NT2/D1 (cell line): ENCODE results near the gene FHOD3.

Experiments used
- DNase-seq: peaks from one replicate; pipeline ENCODE4 v3.0.0-alpha.2; 2011; ENCODE audit warnings: low read depth, low spot score
- H3K27me3 ChIP-seq: 2 replicates; pipeline ENCODE4 v1.6.0; 2011; ENCODE audit warnings: mild to moderate bottlenecking; ENCODE audit not compliant: insufficient read length, insufficient read depth
- H3K36me3 ChIP-seq: 2 replicates; pipeline ENCODE4 v1.6.1; 2011; ENCODE audit warnings: mild to moderate bottlenecking, low read length, mixed read lengths; ENCODE audit not compliant: insufficient read depth, insufficient read length
- H3K4me1 ChIP-seq: 2 replicates; pipeline ENCODE4 v1.5.1; 2011; ENCODE audit not compliant: insufficient read depth, insufficient read length
- H3K4me3 ChIP-seq: 2 replicates; pipeline ENCODE4 v1.5.1; 2011; ENCODE audit warnings: low read depth; ENCODE audit not compliant: insufficient read length
- H3K9ac ChIP-seq: 2 replicates; pipeline ENCODE4 v1.6.0; 2011; ENCODE audit warnings: low read depth; ENCODE audit not compliant: insufficient read length
- H3K9me3 ChIP-seq: 2 replicates; pipeline ENCODE4 v1.5.1; 2011; ENCODE audit warnings: mild to moderate bottlenecking, low read length; ENCODE audit not compliant: insufficient read depth
- SUZ12 ChIP-seq: IDR thresholded peaks from 2 replicates; pipeline ENCODE4 v1.6.1; 2011; ENCODE audit not compliant: insufficient read length, insufficient read depth; ENCODE audit errors: extremely low read depth
- YY1 ChIP-seq: IDR thresholded peaks from 2 replicates; pipeline ENCODE4 v1.6.1; 2011; ENCODE audit not compliant: insufficient read length, insufficient read depth
- ZNF274 ChIP-seq: IDR thresholded peaks from 2 replicates; pipeline ENCODE4 v1.6.1; 2011; ENCODE audit warnings: mild to moderate bottlenecking, low read depth, low read length

The FHOD3 gene

DNA sequence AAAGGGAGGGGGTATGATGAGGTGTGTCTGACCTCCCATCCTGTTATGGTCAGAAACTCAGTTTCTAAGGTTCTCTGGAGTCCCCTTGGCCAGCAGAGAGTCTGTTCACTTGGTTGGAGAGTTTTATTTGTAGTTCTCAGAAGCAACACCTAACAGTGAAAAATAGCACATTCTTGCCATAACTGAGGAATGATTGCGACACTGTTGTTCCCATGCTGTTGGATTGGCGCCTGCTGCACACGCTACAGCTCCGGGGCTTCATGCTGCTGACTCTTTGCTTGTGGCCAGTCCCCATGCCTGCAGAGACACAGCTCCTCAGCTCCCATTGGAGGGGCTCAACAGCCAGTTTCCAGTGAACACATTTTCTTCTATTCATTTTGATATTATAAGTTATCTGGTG is 489.2 kb downstream of the FHOD3 start:
- H3K4me1 ChIP-seq = no peaks in the 10 kb centered on the region
- H3K36me3 ChIP-seq = peaks cover 9% of the 10 kb centered on the region
- no peak overlapping the region for H3K4me3 ChIP-seq
- no peak for DNase-seq
- no peak for TF ChIP-seq SUZ12
- no peak for TF ChIP-seq YY1
- TF ChIP-seq ZNF274 = no peak
- H3K9me3 ChIP-seq = peaks cover 8% of the 10 kb centered on the region; the same call in 1 of the 2 replicates
- no peak overlapping the region for H3K9ac ChIP-seq
- H3K27me3 ChIP-seq = no peaks in the 10 kb centered on the region

DNA sequence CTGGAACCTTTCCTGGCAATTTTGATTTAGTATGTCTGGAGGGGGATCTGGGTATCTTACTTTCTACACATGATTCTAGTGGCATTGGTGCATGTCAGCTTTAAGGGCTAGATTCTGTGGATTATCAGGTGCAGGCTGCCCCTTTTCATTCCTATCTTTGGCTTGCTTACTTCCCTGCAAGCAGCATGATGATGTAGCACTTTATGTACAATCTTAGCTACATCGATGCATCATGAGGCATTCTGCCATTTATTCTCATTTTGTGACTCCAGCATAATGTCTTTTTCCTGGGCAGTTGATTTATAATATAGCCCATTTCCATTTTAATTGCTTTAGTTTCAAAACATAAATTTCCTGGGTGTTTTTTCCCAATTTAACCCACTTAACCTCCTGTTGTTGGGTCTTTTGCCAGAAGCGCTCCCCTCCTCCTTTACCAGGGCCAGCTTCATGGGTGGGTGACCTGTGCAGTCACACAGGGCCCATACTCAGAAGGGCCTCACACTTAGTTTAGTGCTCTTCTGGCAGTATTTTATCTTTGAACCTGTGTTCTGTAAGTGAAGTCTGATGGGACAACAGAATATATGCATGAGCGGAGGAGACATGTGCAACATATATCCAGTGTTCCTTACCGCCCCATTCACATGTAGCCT is 495.2 kb downstream of the FHOD3 start:
- TF ChIP-seq YY1 (no peak), ZNF274 (no peak), SUZ12 (no peak)
- peaks cover 8% of the 10 kb centered on the region; the same call in 1 of the 2 replicates for H3K9me3 ChIP-seq
- no peaks in the 10 kb centered on the region for H3K4me1 ChIP-seq
- H3K27me3 ChIP-seq = no peaks in the 10 kb centered on the region
- peaks cover 47% of the 10 kb centered on the region for H3K36me3 ChIP-seq
- DNase-seq = no peak
- H3K4me3 ChIP-seq = no peak overlapping the region
- no peak overlapping the region for H3K9ac ChIP-seq

DNA sequence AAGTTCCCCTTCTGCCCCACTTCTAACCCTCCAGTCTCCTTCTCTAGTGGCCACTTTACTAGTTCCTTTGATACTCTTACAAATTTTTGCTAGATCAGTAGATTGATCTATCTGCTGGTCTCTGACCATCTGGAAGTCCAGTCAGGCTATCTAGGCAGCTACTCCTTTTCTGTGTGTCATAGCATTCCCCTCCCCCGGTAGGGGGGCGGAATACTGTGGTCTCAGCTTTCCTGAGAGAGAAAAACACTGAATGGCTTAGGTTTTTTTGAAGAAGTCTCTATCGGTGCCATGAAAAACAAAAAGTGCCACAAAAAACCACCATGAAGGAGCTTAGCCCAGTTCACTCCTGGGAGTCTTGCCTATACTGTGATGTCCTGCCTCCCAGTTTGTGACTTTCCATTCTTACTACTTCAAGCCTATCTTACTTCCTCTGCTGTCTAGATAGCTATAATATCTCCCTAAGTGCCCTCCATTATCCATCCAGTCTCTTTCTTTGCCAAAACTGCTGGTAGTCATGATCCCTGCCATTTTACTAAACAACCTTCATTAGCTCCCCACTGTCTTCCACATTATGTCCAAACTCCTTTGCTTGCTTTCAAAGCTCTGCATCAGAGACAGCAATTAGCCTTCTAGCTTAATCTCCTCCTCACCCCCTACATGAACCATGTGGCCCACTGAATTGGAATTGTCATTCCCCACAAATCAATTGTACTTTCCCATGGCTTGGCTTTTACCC is 501.4 kb downstream of the FHOD3 start:
- TF ChIP-seq SUZ12 (no peak), YY1 (no peak), ZNF274 (no peak)
- Histone ChIP-seq H3K27me3 (no peaks in the 10 kb centered on the region), H3K36me3 (peaks cover 74% of the 10 kb centered on the region), H3K9ac (no peak overlapping the region), H3K4me1 (no peaks in the 10 kb centered on the region), H3K4me3 (no peak overlapping the region), H3K9me3 (no peaks in the 10 kb centered on the region)
- no peak for DNase-seq

DNA sequence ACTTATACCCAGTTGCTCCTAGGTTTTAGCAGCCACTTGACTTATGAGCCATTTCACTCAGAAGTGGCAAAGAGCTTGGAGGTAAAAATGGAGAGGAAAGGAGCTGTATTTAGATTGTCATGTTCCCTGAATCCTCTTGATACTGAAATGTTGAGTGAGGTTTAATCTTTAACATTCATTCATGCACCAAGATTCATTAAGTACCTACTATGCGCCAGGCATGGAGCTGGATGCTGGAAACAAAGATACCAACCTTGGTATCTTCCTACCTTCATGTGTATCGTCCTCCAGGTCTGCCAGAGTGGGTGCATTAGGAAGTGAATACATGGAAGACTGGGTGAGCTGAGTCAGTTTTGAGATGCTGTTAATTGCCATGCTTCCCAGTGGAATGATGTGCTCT is 507.6 kb downstream of the FHOD3 start:
- no peaks in the 10 kb centered on the region for H3K9me3 ChIP-seq
- H3K4me1 ChIP-seq = no peaks in the 10 kb centered on the region
- peaks cover 64% of the 10 kb centered on the region for H3K36me3 ChIP-seq
- no peak overlapping the region for H3K4me3 ChIP-seq
- H3K27me3 ChIP-seq = no peaks in the 10 kb centered on the region
- TF ChIP-seq SUZ12 (no peak), YY1 (no peak)
- no peak for DNase-seq
- H3K9ac ChIP-seq = no peak overlapping the region

DNA sequence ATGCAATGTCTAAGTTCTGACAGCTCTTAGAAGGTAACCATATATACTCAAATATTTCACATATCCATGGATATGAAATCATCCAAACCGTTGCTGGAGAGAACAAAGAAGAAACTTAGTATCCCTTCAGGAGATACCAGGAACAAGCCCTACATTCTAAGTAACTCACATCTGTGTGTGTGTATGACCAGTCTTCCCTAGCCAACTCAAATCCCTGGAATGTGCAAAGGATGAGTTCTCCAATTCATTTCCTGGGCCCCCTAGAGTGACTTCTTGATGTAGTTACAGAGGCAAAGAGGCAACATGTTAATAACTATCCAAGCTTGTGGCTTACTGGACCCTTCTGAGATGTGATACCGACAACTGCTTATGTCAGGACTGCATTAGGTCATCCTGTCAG is 511.2 kb downstream of the FHOD3 start:
- DNase-seq = no peak
- no peaks in the 10 kb centered on the region for H3K4me1 ChIP-seq
- H3K9me3 ChIP-seq = no peaks in the 10 kb centered on the region
- H3K36me3 ChIP-seq = peaks cover 56% of the 10 kb centered on the region
- no peak overlapping the region for H3K9ac ChIP-seq
- no peaks in the 10 kb centered on the region for H3K27me3 ChIP-seq
- H3K4me3 ChIP-seq = no peak overlapping the region
- no peak for TF ChIP-seq SUZ12
- no peak for TF ChIP-seq YY1
- no peak for TF ChIP-seq ZNF274

DNA sequence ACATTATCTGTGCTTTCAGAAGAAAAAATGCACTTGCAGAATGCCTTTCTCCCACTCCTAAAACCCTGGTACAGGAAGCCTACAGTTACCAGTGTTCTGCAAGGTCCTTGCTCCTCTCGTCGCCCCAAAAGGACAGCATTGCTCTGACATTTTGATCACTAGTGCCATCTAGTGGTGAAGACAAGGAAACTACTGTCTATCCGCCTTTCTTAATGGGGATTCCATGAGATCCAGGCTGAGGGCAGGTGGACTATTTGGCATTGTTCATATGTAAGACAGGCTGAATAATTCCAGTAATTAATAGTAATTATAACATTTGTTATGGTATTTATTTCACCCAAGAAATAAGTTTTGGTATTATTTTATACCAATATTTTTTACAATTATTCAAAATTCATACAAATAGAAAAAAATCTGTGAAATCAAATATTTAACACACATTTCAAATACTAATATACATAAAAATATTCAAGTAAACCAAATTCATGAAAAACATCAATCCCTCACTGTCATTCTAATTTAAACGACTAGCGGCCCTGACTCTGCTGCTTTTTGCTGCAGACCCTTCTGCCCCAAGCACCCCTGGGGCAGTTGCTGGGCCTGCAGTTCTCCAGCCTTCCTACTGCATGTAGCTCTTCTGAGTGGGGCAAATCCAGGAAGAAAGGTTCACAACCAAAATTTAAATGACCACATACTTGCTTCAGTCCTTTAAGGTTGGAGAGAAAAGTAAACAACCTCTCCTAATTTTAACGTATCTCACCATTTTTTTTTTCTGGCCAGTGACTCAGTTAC is 512.3 kb downstream of the FHOD3 start:
- H3K27me3 ChIP-seq = no peaks in the 10 kb centered on the region
- peaks cover 50% of the 10 kb centered on the region for H3K36me3 ChIP-seq

DNA sequence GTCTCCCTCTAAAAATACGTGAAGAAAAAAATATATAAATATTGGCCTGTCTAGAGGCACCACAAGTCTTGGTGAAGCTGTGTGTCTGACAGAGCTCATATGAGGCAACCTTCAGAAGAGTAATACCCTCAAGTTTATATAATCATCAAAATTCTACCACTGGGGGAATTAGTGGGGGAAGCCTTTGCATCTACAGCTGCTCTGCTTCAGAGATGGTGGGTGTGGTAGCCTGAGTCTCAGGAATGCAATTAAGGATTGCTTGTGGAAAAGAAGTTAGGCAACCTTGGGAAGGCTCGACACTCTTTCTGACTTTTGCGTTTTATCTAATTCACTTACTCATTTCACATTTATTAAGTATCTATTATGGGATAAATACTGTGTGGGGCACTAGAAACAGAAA is 513.9 kb downstream of the FHOD3 start:
- no peaks in the 10 kb centered on the region for H3K4me1 ChIP-seq
- no peaks in the 10 kb centered on the region for H3K27me3 ChIP-seq
- H3K9me3 ChIP-seq = no peaks in the 10 kb centered on the region
- peaks cover 49% of the 10 kb centered on the region for H3K36me3 ChIP-seq
- DNase-seq = no peak
- no peak overlapping the region for H3K4me3 ChIP-seq
- no peak overlapping the region for H3K9ac ChIP-seq
- TF ChIP-seq SUZ12 (no peak), ZNF274 (no peak), YY1 (no peak)

More for the DNA sequence above, 512.3 kb downstream of the FHOD3 start:
- Histone ChIP-seq H3K9ac (no peak overlapping the region), H3K4me3 (no peak overlapping the region), H3K4me1 (no peaks in the 10 kb centered on the region), H3K9me3 (no peaks in the 10 kb centered on the region)
- TF ChIP-seq YY1 (no peak), ZNF274 (no peak), SUZ12 (no peak)
- no peak for DNase-seq
